Colonic mucosa (tissue), 4 donors: ENCODE measurements around the gene C6orf52. TPM values are rescaled to one million over a fixed set of nuclear protein-coding genes. Genes with fewer than 3 reads are reported as not detected.
"Not testable (repeated sequence)": the region's sequence is repeated elsewhere in the genome, so short reads cannot be mapped to it uniquely, and the experiment has no call there.

Experiments
- DNase-seq: peaks from one replicate; pipeline ENCODE4 v3.0.0-alpha.2; 2020
- H3K27ac ChIP-seq: fragments of 200-600 bp; one replicate; pipeline ENCODE4 v1.8.0; 2021
- H3K27me3 ChIP-seq: fragments of 200-600 bp; one replicate; pipeline ENCODE4 v1.8.0; 2021
- H3K36me3 ChIP-seq: fragments of 200-600 bp; one replicate; pipeline ENCODE4 v1.8.0; 2021
- H3K4me1 ChIP-seq: fragments of 200-600 bp; one replicate; pipeline ENCODE4 v1.8.0; 2021; ENCODE audit warnings: mild to moderate bottlenecking
- H3K4me3 ChIP-seq: fragments of 200-600 bp; one replicate; pipeline ENCODE4 v1.8.0; 2021
- H3K9ac ChIP-seq, 2 donors: one replicate each; pipeline ENCODE4 v1.7.0; 2013; ENCODE audit warnings: control low read depth in 2 of 2, low read depth in 2 of 2, low read length in 2 of 2
- H3K9me3 ChIP-seq: fragments of 200-600 bp; one replicate; pipeline ENCODE4 v1.8.0; 2021
- intact Hi-C: fragments of 100-400 bp; cut with DNase I; formaldehyde crosslinking; loops from one replicate; pipeline ENCODE4 v1.14.1; 2022
- total RNA-seq, 2 donors: library from RNA; stranded (reverse); fragmentation: NEBNext Ultra II Directional in 1 of 2; extraction: Animal tissue kit (Norgen Biotek cat#: 25700) in 1 of 2; gene quantifications; one replicate each; pipeline ENCODE4 v1.2.1, GENCODE V29; 2021
- TF ChIP-seq, protein P1 (sequence below): fragments of 200-600 bp; IDR thresholded peaks from one replicate; pipeline ENCODE4 v1.8.0; 2022; ENCODE audit warnings: antibody characterized with exemption, mild to moderate bottlenecking
- donor health status: healthy.
- donor health status: DM: no; HTN: no; CAD: no.
- donor health status: DM: no; HTN: no; CAD: no.

The C6orf52 gene
- total RNA-seq, 2 donors from 2014 or later, result 0.69 to 0.99 TPM

DNA sequence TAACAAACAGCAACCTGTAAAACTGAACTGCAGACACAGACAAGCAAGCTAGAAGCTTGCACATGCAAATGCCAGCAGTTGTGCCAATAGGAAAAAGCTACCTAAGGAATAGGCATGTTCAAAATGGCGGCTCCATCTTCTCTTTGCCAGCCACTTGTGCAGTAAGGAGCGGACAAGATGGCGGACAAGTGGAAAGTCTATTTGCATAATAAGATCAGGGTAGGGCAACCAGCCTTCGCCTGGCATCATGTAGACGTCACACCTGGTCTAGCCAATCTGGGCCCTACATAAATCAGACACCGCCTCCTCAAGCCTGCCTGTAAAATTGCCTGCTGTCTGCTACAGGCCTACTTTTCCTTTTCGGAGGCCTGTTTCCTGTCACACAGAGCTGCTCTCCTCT lies 18.0 kb downstream of the C6orf52 start:
- Histone ChIP-seq H3K27ac (no peak overlapping the region), H3K27me3 (no peaks in the 10 kb centered on the region), H3K36me3 (no peaks in the 10 kb centered on the region), H3K4me3 (no peak overlapping the region), H3K9me3 (no peaks in the 10 kb centered on the region), H3K9ac (no peak overlapping the region), H3K4me1 (no peaks in the 10 kb centered on the region)
- intact Hi-C loops, result no loop called here
- TF ChIP-seq, protein P1, sequence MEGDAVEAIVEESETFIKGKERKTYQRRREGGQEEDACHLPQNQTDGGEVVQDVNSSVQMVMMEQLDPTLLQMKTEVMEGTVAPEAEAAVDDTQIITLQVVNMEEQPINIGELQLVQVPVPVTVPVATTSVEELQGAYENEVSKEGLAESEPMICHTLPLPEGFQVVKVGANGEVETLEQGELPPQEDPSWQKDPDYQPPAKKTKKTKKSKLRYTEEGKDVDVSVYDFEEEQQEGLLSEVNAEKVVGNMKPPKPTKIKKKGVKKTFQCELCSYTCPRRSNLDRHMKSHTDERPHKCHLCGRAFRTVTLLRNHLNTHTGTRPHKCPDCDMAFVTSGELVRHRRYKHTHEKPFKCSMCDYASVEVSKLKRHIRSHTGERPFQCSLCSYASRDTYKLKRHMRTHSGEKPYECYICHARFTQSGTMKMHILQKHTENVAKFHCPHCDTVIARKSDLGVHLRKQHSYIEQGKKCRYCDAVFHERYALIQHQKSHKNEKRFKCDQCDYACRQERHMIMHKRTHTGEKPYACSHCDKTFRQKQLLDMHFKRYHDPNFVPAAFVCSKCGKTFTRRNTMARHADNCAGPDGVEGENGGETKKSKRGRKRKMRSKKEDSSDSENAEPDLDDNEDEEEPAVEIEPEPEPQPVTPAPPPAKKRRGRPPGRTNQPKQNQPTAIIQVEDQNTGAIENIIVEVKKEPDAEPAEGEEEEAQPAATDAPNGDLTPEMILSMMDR, result no peak
- DNase-seq, result no peak

DNA sequence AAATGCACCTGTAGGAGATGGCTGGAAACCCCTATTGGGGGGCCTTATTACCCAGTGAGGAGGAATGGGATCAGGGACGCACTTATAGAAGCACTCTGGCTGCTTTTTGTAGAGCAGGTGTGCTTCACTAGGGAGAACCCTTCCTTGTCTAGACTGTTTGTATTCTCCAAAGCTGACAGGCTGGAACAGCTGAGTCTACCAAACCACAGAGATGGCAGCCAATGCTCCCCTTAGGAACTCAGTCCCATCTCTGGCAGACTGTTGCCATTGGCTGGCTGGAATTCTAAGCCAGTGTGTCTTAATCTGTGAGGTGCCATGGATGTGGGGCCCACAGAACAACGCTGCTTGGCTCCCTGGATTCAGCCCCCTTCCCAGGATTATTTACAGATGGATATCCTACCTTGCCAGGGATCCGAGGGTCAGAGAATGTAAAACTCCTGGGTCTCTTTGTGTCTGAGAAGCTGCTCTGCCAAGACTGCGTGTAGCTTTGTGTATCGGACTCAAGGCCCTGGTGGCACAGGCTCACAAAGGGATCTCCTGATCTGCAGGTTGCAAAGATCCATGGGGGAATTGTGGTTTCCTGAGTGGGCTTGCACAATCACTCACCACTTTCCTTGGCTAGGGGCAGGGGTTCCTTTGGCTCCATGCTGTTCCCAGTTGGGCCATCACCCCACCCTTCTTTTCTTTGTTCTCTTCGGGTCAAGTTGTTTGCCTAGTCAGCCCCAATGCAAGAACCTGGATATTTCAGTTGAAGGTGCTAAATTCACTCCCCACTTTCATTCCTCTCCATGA lies 26.1 kb downstream of the C6orf52 start:
- intact Hi-C loops, result no loop called here
- TF ChIP-seq, protein P1, result no peak
- H3K9ac ChIP-seq, result no peak overlapping the region
- H3K4me1 ChIP-seq, result no peaks in the 10 kb centered on the region
- H3K9me3 ChIP-seq, result no peaks in the 10 kb centered on the region
- H3K36me3 ChIP-seq, result no peaks in the 10 kb centered on the region
- no peaks in the 10 kb centered on the region for H3K27me3 ChIP-seq
- no peak overlapping the region for H3K4me3 ChIP-seq
- no peak for DNase-seq
- H3K27ac ChIP-seq, result no peak overlapping the region

DNA sequence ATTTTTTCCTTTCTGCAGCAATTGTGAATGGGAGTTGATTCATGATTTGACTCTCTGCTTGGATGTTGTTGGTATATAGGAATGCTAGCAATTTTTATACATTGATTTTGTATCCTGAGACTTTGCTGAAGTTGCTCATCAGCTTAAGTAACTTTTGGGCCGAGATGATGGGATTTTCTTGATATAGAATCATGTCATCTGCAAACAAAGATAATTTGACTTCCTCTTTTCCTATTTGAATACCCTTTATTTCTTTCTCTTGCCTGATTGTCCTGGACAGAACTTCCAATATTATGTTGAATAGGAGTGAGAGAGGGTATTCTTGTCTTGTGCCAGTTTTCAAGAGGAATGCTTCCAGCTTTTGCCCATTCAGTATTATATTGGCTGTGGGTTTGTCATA lies 28.8 kb downstream of the C6orf52 start:
- H3K27ac ChIP-seq, H3K36me3 ChIP-seq, H3K4me3 ChIP-seq, H3K9me3 ChIP-seq, DNase-seq, H3K9ac ChIP-seq, intact Hi-C loops, H3K27me3 ChIP-seq, H3K4me1 ChIP-seq: not testable (repeated sequence)

DNA sequence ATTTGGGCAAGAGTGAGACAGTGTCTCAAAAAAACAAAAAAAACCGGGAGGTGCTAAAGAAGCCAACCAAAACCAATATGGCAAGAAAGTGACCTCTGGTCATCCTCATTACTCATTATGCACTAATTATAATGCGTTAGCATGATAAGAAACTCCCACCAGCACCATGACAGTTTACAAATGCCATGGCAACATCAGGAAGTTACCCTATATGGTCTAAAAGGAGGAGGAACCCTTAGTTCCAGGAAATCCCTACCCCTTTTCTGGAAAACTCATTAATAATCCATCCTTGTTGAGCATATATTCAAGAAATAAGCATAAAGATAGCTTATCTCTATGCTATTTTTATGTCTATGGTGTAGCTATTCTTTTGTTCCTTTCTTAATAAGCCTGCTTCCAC lies 31.7 kb downstream of the C6orf52 start:
- Histone ChIP-seq H3K9ac (no peak overlapping the region), H3K36me3 (no peaks in the 10 kb centered on the region), H3K27ac (no peak overlapping the region), H3K4me3 (no peak overlapping the region), H3K4me1 (no peaks in the 10 kb centered on the region), H3K9me3 (no peaks in the 10 kb centered on the region), H3K27me3 (no peaks in the 10 kb centered on the region)
- TF ChIP-seq, protein P1, result no peak
- no peak for DNase-seq
- intact Hi-C loops, result no loop called here

DNA sequence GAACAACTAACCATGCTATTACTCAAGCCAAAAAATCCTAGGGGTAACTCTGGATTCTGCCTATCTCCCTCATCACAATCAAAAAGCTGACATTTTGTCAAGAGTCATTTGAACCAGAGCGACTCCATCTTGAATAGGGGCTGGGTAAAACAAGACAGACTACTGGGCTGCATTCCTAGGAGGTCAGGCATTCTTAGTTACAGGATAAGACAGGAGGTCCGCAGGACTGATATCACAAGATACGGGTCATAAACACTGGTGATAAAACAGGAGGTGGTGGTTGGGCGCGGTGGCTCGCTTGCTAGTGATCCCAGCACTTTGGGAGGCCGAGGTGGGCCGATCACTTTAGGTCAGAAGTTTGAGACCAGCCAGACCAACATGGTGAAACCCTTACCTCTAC lies 32.2 kb downstream of the C6orf52 start:
- H3K27ac ChIP-seq, result no peak overlapping the region
- no peaks in the 10 kb centered on the region for H3K4me1 ChIP-seq
- no peak overlapping the region for H3K9ac ChIP-seq
- no peaks in the 10 kb centered on the region for H3K36me3 ChIP-seq
- intact Hi-C loops, result no loop called here
- TF ChIP-seq, protein P1, result no peak
- H3K27me3 ChIP-seq, result no peaks in the 10 kb centered on the region
- no peak overlapping the region for H3K4me3 ChIP-seq
- H3K9me3 ChIP-seq, result no peaks in the 10 kb centered on the region
- no peak for DNase-seq

DNA sequence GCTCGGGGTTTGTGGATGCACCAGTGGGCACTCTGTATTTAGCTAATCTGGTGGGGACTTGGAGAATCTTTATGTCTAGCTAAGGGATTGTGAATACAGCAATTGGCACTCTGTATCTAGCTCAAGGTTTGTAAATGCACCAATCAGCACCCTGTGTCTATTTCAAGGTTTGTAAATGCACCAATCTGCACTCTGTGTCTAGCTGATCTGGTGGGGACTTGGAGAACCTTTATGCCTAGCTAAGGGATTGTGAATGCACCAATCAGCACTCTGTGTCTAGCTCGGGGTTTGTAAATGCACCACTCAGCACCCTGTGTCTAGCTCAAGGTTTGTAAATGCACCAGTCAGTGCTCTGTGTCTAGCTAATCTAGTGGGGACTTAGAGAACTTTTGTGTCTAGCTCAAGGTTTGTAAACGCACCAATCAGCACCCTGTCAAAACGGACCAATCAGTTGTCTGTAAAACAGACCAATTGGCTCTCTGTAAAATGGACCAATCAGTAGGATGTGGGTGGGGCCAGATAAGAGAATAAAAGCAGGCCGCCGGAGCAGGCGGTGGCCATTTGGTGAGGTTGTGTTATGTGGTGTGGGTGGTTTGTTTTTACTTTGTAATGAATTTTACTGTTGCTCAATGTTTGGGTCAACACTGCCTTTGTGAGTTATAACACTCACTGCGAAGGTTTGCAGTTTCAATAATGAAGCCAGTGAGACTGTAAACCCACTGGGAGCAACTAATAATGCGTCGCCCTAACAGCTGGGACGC lies 33.8 kb downstream of the C6orf52 start:
- H3K27ac ChIP-seq, intact Hi-C loops, H3K9me3 ChIP-seq, H3K27me3 ChIP-seq, H3K36me3 ChIP-seq, H3K4me1 ChIP-seq, H3K4me3 ChIP-seq, H3K9ac ChIP-seq, DNase-seq: not testable (repeated sequence)
